Hippocampal formation (tissue), 2 donors: ENCODE results near the gene AZIN2.
A peak's percentile ranks its signal among the peaks of the same experiment; 100 is the strongest.
"Not testable (repeated sequence)": the region's sequence is repeated elsewhere in the genome, so short reads cannot be mapped to it uniquely, and the experiment has no call there.

ENCODE experiments used
- DNase-seq, 2 donors: peaks; one replicate each; lab custom pipeline; 2025; lab: John Stamatoyannopoulos, UW

AZIN2 gene

GRCh38 chr1:33080885-33081553, at the start of gene AZIN2:
TSS of gene AZIN2 (plus strand) at chr1:33081153. CDS start at chr1:33082250, 1,097 bp downstream.
- DNase-seq = peak; percentile 96

- no peak for DNase-seq
These were observed 49.4 kb upstream of the AZIN2 start for GRCh38 chr1:33031506-33031905.

- DNase-seq = no peak
These were observed 48.7 kb upstream of the AZIN2 start for GRCh38 chr1:33032126-33032869.

GRCh38 chr1:33036051-33036525, 44.9 kb upstream of the AZIN2 start:
- no peak for DNase-seq

GRCh38 chr1:33036526-33037503, 44.1 kb upstream of the AZIN2 start, which contains the start of gene AK2:
TSS of gene AK2 (minus strand) at chr1:33036883. CDS start at chr1:33036828, 55 bp downstream.
- peak; percentile 97 to 99 for DNase-seq

GRCh38 chr1:33039840-33040239, 41.1 kb upstream of the AZIN2 start:
- no peak for DNase-seq

GRCh38 chr1:33041026-33041425, 39.9 kb upstream of the AZIN2 start:
- DNase-seq = no peak

- no peak for DNase-seq
These were observed 38.1 kb upstream of the AZIN2 start for GRCh38 chr1:33042831-33043230.

GRCh38 chr1:33043267-33044092, 37.5 kb upstream of the AZIN2 start:
- DNase-seq = no peak

- DNase-seq = no peak
These were observed 35.7 kb upstream of the AZIN2 start for GRCh38 chr1:33045246-33045645.

GRCh38 chr1:33045814-33046213, 35.1 kb upstream of the AZIN2 start:
- no peak for DNase-seq

- DNase-seq = not testable (repeated sequence)
These were observed 34.7 kb upstream of the AZIN2 start for GRCh38 chr1:33046234-33046633.

GRCh38 chr1:33047290-33047689, 33.7 kb upstream of the AZIN2 start:
- no peak for DNase-seq

GRCh38 chr1:33047839-33048305, 33.1 kb upstream of the AZIN2 start:
- no peak for DNase-seq

GRCh38 chr1:33048426-33048825, 32.5 kb upstream of the AZIN2 start:
- DNase-seq = no peak

GRCh38 chr1:33049371-33049770, 31.6 kb upstream of the AZIN2 start:
- no peak for DNase-seq

GRCh38 chr1:33050221-33051076, 30.5 kb upstream of the AZIN2 start:
- peak in 1 of 2 donors; percentile 14 for DNase-seq

- peak; percentile 54 to 72 for DNase-seq
These were observed 25.5 kb upstream of the AZIN2 start for GRCh38 chr1:33055210-33056008.

- DNase-seq = no peak
These were observed 24.5 kb upstream of the AZIN2 start for GRCh38 chr1:33056426-33056825.
